Endothelial cell of umbilical vein (primary cell): ENCODE results near the gene ZFP62.

ENCODE experiments used
- CTCF ChIP-seq, 2 donors: IDR thresholded peaks; 1 replicate in 1 of 2; 2 replicates in 1 of 2; pipeline ENCODE4 v1.5.1; 2011; ENCODE audit warnings: low read length in 2 of 2, mild to moderate bottlenecking in 2 of 2, moderate library complexity in 2 of 2, control low read depth in 1 of 2, inconsistent platforms in 1 of 2, low read depth in 1 of 2; ENCODE audit not compliant: insufficient read depth in 1 of 2; ENCODE audit errors: extremely low read depth in 1 of 2
- EZH2 ChIP-seq: IDR thresholded peaks from 2 replicates; pipeline ENCODE4 v1.6.1; 2012; ENCODE audit warnings: borderline replicate concordance, low read depth, mild to moderate bottlenecking, moderate library complexity, low read length, inconsistent platforms; ENCODE audit not compliant: severe bottlenecking

- TF ChIP-seq CTCF (IDR thresholded peaks at IDR 0.05; ENCODE audit: extremely low read depth in 1 of 2, insufficient read depth in 1 of 2, low read depth in 1 of 2, low read length in 2 of 2) (no peak), EZH2 (no peak)
Observed at GRCh38 chr5:180809403-180810209, 51.5 kb downstream of the ZFP62 start.
